Ascending aorta (tissue), 2 donors: ENCODE results near the gene ADCY2. TPM values are rescaled to one million over a fixed set of nuclear protein-coding genes. Genes with fewer than 3 reads are reported as not detected.

ENCODE experiments used
- DNase-seq, 2 donors: peaks; one replicate each; pipeline ENCODE4 v3.0.0-alpha.2; 2019; ENCODE audit warnings: low spot score in 2 of 2
- H3K27ac ChIP-seq, 2 donors: fragments of 200-600 bp; sonication (generic); one replicate each; pipeline ENCODE4 v1.5.1; 2016 to 2017; ENCODE audit warnings: mild to moderate bottlenecking in 1 of 2
- H3K27me3 ChIP-seq: fragments of 200-600 bp; sonication (generic); one replicate; pipeline ENCODE4 v1.5.1; 2017
- H3K36me3 ChIP-seq, 2 donors: fragments of 200-600 bp; sonication (generic); one replicate each; pipeline ENCODE4 v1.5.1; 2016
- H3K4me1 ChIP-seq, 2 donors: fragments of 200-600 bp; sonication (generic); one replicate each; pipeline ENCODE4 v1.5.1; 2016 to 2017; ENCODE audit warnings: mild to moderate bottlenecking in 1 of 2
- H3K4me3 ChIP-seq, 2 donors: fragments of 200-600 bp; sonication (generic); one replicate each; pipeline ENCODE4 v1.5.1; 2016 to 2017; ENCODE audit warnings: mild to moderate bottlenecking in 1 of 2
- H3K9me3 ChIP-seq, 2 donors: fragments of 200-600 bp; sonication (generic); one replicate each; pipeline ENCODE4 v1.5.1; 2016
- intact Hi-C: fragments of 100-400 bp; cut with DNase I; formaldehyde crosslinking; loops from one replicate; pipeline ENCODE4 v1.15.1; 2023
- total RNA-seq: library from RNA; depleted of rRNA; stranded (reverse); fragments of >200 nt; gene quantifications from one replicate; pipeline ENCODE4 v1.1.0, GENCODE V29; 2016
- TF ChIP-seq, protein P1 (sequence below), 3 experiments: fragments of 200-600 bp in 2 of 3; fragments of 450-650 bp in 1 of 3; sonication (generic) in 2 of 3; IDR thresholded peaks; one replicate each; pipeline ENCODE4 v1.5.1; 2016 to 2019; ENCODE audit warnings: antibody characterized with exemption in 3 of 3, mild to moderate bottlenecking in 1 of 3, moderate library complexity in 1 of 3

The ADCY2 gene
- total RNA-seq, 1 donor from 2014 or later = 0.11 TPM

GRCh38 chr5:7808998-7809397 lies 413.1 kb downstream of the ADCY2 start:
- Histone ChIP-seq H3K36me3 (no peaks in the 10 kb centered on the region), H3K27me3 (no peaks in the 10 kb centered on the region), H3K4me3 (no peak overlapping the region), H3K27ac (no peak overlapping the region), H3K4me1 (no peaks in the 10 kb centered on the region), H3K9me3 (no peaks in the 10 kb centered on the region)
- intact Hi-C loops = no loop called here
- DNase-seq = no peak
- TF ChIP-seq, protein P1, sequence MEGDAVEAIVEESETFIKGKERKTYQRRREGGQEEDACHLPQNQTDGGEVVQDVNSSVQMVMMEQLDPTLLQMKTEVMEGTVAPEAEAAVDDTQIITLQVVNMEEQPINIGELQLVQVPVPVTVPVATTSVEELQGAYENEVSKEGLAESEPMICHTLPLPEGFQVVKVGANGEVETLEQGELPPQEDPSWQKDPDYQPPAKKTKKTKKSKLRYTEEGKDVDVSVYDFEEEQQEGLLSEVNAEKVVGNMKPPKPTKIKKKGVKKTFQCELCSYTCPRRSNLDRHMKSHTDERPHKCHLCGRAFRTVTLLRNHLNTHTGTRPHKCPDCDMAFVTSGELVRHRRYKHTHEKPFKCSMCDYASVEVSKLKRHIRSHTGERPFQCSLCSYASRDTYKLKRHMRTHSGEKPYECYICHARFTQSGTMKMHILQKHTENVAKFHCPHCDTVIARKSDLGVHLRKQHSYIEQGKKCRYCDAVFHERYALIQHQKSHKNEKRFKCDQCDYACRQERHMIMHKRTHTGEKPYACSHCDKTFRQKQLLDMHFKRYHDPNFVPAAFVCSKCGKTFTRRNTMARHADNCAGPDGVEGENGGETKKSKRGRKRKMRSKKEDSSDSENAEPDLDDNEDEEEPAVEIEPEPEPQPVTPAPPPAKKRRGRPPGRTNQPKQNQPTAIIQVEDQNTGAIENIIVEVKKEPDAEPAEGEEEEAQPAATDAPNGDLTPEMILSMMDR (IDR thresholded peaks at IDR 0.05) = no peak

DNA sequence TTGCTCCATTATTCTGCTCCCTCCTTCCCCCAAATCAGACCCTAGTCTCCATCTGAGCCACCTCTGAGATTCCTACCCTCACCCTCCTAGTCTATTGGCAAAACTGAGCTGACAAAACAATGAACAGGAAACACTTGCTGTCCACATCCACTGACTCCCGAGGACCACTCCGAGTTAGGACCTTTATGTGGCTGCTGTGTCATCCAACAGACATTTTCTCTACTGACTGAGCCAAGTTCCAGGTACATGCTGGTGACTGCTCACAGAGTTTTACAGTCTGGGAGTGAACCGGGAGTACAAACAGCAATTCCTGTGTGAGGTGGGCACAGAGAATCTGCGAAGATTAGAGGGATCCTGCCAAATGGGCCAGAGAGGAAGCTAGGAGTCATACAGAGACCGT lies 415.8 kb downstream of the ADCY2 start:
- no peak overlapping the region for H3K4me3 ChIP-seq
- H3K9me3 ChIP-seq = no peaks in the 10 kb centered on the region
- no peaks in the 10 kb centered on the region for H3K4me1 ChIP-seq
- H3K27ac ChIP-seq = no peak overlapping the region
- TF ChIP-seq, protein P1 (IDR thresholded peaks at IDR 0.05) = no peak
- DNase-seq = peak in 1 of 2 donors; percentile 5
- intact Hi-C loops = no loop called here
- H3K36me3 ChIP-seq = no peaks in the 10 kb centered on the region
- no peaks in the 10 kb centered on the region for H3K27me3 ChIP-seq

DNA sequence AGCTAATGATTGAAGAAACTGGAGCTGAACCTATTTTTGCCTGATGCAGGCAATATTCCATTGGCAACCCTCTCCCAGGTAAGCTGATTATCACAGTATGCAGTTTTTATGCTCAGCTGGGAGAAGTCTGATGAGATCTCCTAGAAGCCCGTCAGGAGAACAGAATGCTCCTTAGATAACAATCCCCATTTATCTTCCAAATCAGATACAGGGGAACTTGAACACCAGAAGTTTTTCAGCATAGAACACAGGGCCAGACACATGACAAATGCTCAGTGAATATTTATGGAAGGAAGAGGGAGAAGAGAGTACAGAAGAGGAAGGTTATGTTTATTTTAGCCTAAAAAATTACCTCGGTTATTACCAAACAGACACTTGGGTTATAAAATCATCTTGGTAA lies 417.1 kb downstream of the ADCY2 start:
- Histone ChIP-seq H3K27me3 (no peaks in the 10 kb centered on the region), H3K4me3 (no peak overlapping the region), H3K9me3 (no peaks in the 10 kb centered on the region), H3K36me3 (no peaks in the 10 kb centered on the region), H3K27ac (no peak overlapping the region), H3K4me1 (no peaks in the 10 kb centered on the region)
- intact Hi-C loops = no loop called here
- TF ChIP-seq, protein P1 (IDR thresholded peaks at IDR 0.05) = no peak
- DNase-seq = no peak

- H3K36me3 ChIP-seq = no peaks in the 10 kb centered on the region
- H3K4me3 ChIP-seq = no peak overlapping the region
- DNase-seq = peak in 1 of 2 donors; percentile 24
- H3K4me1 ChIP-seq = no peaks in the 10 kb centered on the region
- TF ChIP-seq, protein P1 (IDR thresholded peaks at IDR 0.05) = no peak
- intact Hi-C loops = no loop called here
- no peaks in the 10 kb centered on the region for H3K9me3 ChIP-seq
- H3K27ac ChIP-seq = no peak overlapping the region
- no peaks in the 10 kb centered on the region for H3K27me3 ChIP-seq
These were observed 417.6 kb downstream of the ADCY2 start for GRCh38 chr5:7813576-7813975.

GRCh38 chr5:7814816-7815215 lies 418.9 kb downstream of the ADCY2 start:
- Histone ChIP-seq H3K4me3 (no peak overlapping the region), H3K27ac (no peak overlapping the region), H3K36me3 (no peaks in the 10 kb centered on the region), H3K9me3 (no peaks in the 10 kb centered on the region), H3K27me3 (no peaks in the 10 kb centered on the region), H3K4me1 (no peaks in the 10 kb centered on the region)
- intact Hi-C loops = loop anchor here (5.0 kb wide), 3 partner anchors 53 to 418 kb away; partner anchors contain the start of gene ADCY2
- TF ChIP-seq, protein P1 (IDR thresholded peaks at IDR 0.05) = no peak
- DNase-seq = peak in 1 of 2 donors; percentile 41
